Neural progenitor cell (in vitro differentiated cells): ENCODE measurements around the gene PLEKHH2.

Source experiments
- EZH2 ChIP-seq: fragments of 200-600 bp; sonication (generic); IDR thresholded peaks from 2 replicates; pipeline ENCODE4 v1.6.1; 2017; ENCODE audit warnings: antibody characterized with exemption, mild to moderate bottlenecking, moderate library complexity
- EZH2phosphoT487 ChIP-seq: fragments of 200-600 bp; sonication (generic); IDR thresholded peaks from 2 replicates; pipeline ENCODE4 v1.6.1; 2017; ENCODE audit warnings: antibody characterized with exemption
- TF ChIP-seq, protein P1 (sequence below): fragments of 200-600 bp; sonication (generic); IDR thresholded peaks from 2 replicates; pipeline ENCODE4 v1.5.1; 2017; ENCODE audit warnings: antibody characterized with exemption, mild to moderate bottlenecking

DNA sequence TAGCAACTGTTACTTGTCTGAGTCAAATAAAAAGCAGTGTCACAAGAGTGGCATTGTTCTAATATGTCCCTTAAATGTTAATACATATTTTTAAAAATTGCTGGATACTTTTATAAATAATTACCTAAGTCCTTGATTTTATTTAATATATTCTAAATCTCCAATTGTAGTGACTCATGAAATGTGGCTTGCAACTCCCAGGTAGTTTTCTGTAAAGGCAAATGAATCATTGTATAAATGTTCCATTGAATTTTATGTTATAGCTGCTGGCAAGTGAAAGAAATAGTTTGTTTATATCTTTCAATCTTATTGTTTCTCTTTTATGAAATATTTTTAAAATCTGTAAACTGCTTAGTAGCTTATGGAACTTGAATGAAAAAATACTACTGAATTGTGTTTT, 71.8 kb downstream of the PLEKHH2 start:
- TF ChIP-seq, protein P1, sequence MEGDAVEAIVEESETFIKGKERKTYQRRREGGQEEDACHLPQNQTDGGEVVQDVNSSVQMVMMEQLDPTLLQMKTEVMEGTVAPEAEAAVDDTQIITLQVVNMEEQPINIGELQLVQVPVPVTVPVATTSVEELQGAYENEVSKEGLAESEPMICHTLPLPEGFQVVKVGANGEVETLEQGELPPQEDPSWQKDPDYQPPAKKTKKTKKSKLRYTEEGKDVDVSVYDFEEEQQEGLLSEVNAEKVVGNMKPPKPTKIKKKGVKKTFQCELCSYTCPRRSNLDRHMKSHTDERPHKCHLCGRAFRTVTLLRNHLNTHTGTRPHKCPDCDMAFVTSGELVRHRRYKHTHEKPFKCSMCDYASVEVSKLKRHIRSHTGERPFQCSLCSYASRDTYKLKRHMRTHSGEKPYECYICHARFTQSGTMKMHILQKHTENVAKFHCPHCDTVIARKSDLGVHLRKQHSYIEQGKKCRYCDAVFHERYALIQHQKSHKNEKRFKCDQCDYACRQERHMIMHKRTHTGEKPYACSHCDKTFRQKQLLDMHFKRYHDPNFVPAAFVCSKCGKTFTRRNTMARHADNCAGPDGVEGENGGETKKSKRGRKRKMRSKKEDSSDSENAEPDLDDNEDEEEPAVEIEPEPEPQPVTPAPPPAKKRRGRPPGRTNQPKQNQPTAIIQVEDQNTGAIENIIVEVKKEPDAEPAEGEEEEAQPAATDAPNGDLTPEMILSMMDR = no peak
- TF ChIP-seq EZH2phosphoT487 = no peak
- TF ChIP-seq EZH2 = no peak
